ENCODE data around the gene IFNAR2. TPM values are rescaled to one million over a fixed set of nuclear protein-coding genes. Genes with fewer than 3 reads are reported as not detected.

IFNAR2 gene
- total RNA-seq, 1 experiment from 2014 or later = 8.8 TPM

GRCh38 chr21:33259428-33259827 is 29.7 kb downstream of the IFNAR2 start:
- Mint-ChIP-seq H3K4me1 (ENCODE audit: insufficient read depth, unreplicated experiment) (peaks cover 10% of the 10 kb centered on the region), H3K27ac (ENCODE audit: low read depth, unreplicated experiment) (peak overlapping the region; percentile 19), H3K9me3 (ENCODE audit: unreplicated experiment) (no peaks in the 10 kb centered on the region), H3K4me3 (ENCODE audit: unreplicated experiment) (no peak overlapping the region), H3K36me3 (ENCODE audit: insufficient read depth, unreplicated experiment) (peaks cover 7% of the 10 kb centered on the region), H3K27me3 (ENCODE audit: insufficient read depth, unreplicated experiment) (no peaks in the 10 kb centered on the region)
- BruUV-seq (replicated peaks) = no TSS peak
- ChIA-PET POLR2A (interaction anchor here (0.6 to 2.7 kb wide), 7 partner anchors 10 to 183 kb away, joined by 3 to 19 read pairs (median 3); partner anchors contain the start of gene IFNAR1), CTCF (interaction anchor here (0.6 to 1.6 kb wide), 3 partner anchors 41 to 117 kb away, joined by 3 read pairs; no protein-coding TSS in a partner anchor)
- peak; percentile 47 for DNase-seq (ENCODE audit: unreplicated experiment)
- intact Hi-C loops (cut with micrococcal nuclease) = loop anchor here (2.0 kb wide), 2 partner anchors 55 to 65 kb away; partner anchors contain the start of gene IFNAR1
- no peak for TF ChIP-seq CTCF (IDR thresholded peaks at IDR 0.05; ENCODE audit: unreplicated experiment)

GRCh38 chr21:33259995-33260394 is 30.3 kb downstream of the IFNAR2 start:
- Mint-ChIP-seq H3K27me3 (ENCODE audit: insufficient read depth, unreplicated experiment) (no peaks in the 10 kb centered on the region), H3K27ac (ENCODE audit: low read depth, unreplicated experiment) (peak overlapping the region; percentile 19), H3K4me1 (ENCODE audit: insufficient read depth, unreplicated experiment) (peaks cover 10% of the 10 kb centered on the region), H3K4me3 (ENCODE audit: unreplicated experiment) (no peak overlapping the region), H3K9me3 (ENCODE audit: unreplicated experiment) (no peaks in the 10 kb centered on the region), H3K36me3 (ENCODE audit: insufficient read depth, unreplicated experiment) (peaks cover 7% of the 10 kb centered on the region)
- ChIA-PET CTCF (interaction anchor here (0.6 to 1.6 kb wide), 2 partner anchors 26 to 101 kb away, joined by 3 read pairs; no protein-coding TSS in a partner anchor), POLR2A (interaction anchor here (0.7 to 2.7 kb wide), 7 partner anchors 9 to 182 kb away, joined by 3 to 19 read pairs (median 3); partner anchors contain the start of gene IFNAR1)
- no peak for DNase-seq (ENCODE audit: unreplicated experiment)
- intact Hi-C loops (cut with micrococcal nuclease) = loop anchor here (2.0 kb wide), 2 partner anchors 55 to 65 kb away; partner anchors contain the start of gene IFNAR1
- TF ChIP-seq CTCF (IDR thresholded peaks at IDR 0.05; ENCODE audit: unreplicated experiment) = no peak
- no TSS peak for BruUV-seq (replicated peaks)

GRCh38 chr21:33261635-33262034 is 31.9 kb downstream of the IFNAR2 start:
- no peak overlapping the region for H3K4me3 Mint-ChIP-seq (ENCODE audit: unreplicated experiment)
- H3K36me3 Mint-ChIP-seq (ENCODE audit: insufficient read depth, unreplicated experiment) = peaks cover 7% of the 10 kb centered on the region
- peak overlapping the region; percentile 81 for H3K27ac Mint-ChIP-seq (ENCODE audit: low read depth, unreplicated experiment)
- no TSS peak for BruUV-seq (replicated peaks)
- no peaks in the 10 kb centered on the region for H3K9me3 Mint-ChIP-seq (ENCODE audit: unreplicated experiment)
- no peak for TF ChIP-seq CTCF (IDR thresholded peaks at IDR 0.05; ENCODE audit: unreplicated experiment)
- peak; percentile 57 for DNase-seq (ENCODE audit: unreplicated experiment)
- CTCF ChIA-PET = interaction anchor here (0.6 kb wide), 1 partner anchor 941 kb away, joined by 3 read pairs; no protein-coding TSS in a partner anchor
- POLR2A ChIA-PET = interaction anchor here (0.6 to 2.7 kb wide), 8 partner anchors 11 to 399 kb away, joined by 3 to 15 read pairs (median 3); partner anchors contain the start of genes IFNAR1 and IFNAR2
- H3K4me1 Mint-ChIP-seq (ENCODE audit: insufficient read depth, unreplicated experiment) = peaks cover 14% of the 10 kb centered on the region
- intact Hi-C loops (cut with micrococcal nuclease) = no loop called here
- no peaks in the 10 kb centered on the region for H3K27me3 Mint-ChIP-seq (ENCODE audit: insufficient read depth, unreplicated experiment)

- intact Hi-C loops (cut with micrococcal nuclease) = no loop called here
- no TSS peak for BruUV-seq (replicated peaks)
- H3K27ac Mint-ChIP-seq (ENCODE audit: low read depth, unreplicated experiment) = no peak overlapping the region
- H3K4me3 Mint-ChIP-seq (ENCODE audit: unreplicated experiment) = no peak overlapping the region
- TF ChIP-seq CTCF (IDR thresholded peaks at IDR 0.05; ENCODE audit: unreplicated experiment) = no peak
- POLR2A ChIA-PET = interaction anchor here (2.7 kb wide), 1 partner anchor 32 kb away, joined by 15 read pairs; the partner anchor contains the start of gene IFNAR2
- H3K36me3 Mint-ChIP-seq (ENCODE audit: insufficient read depth, unreplicated experiment) = peaks cover 7% of the 10 kb centered on the region
- no peak for DNase-seq (ENCODE audit: unreplicated experiment)
- H3K4me1 Mint-ChIP-seq (ENCODE audit: insufficient read depth, unreplicated experiment) = peaks cover 16% of the 10 kb centered on the region
- CTCF ChIA-PET = no interaction called here
- no peaks in the 10 kb centered on the region for H3K27me3 Mint-ChIP-seq (ENCODE audit: insufficient read depth, unreplicated experiment)
- H3K9me3 Mint-ChIP-seq (ENCODE audit: unreplicated experiment) = no peaks in the 10 kb centered on the region
Observed at GRCh38 chr21:33262921-33263320, 33.2 kb downstream of the IFNAR2 start.

Data from MCF 10A (cell line).